Measurements from ENCODE around the gene NPIPB4.
"Not testable (repeated sequence)": the region's sequence is repeated elsewhere in the genome, so short reads cannot be mapped to it uniquely, and the experiment has no call there.

Gene NPIPB4

DNA sequence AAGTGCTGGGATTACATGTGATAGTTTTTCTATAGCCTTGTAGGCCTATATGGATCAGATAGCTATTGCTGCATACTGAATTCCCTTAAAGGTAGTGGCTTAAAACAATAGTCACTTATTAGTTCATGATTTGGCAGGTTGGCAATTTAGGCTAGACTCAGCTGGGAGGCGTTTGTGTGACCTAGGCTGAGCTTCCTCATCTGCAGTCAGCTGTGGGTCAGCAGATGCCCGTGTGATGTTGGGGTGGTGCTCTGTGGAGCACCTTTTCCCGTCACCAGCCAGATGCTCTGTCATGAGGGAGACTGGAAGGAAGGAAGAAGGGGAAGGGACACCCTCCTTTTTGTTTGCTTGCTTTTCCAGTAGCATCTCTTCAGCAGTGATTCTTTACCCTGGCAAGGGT lies 64.2 kb downstream of the NPIPB4 start:
- DNase-seq; in situ Hi-C loops (cut with MboI; ENCODE audit: low pct_unique_long_range_greater_than_20kb, low sequenced_read_pairs): not testable (repeated sequence)

DNA sequence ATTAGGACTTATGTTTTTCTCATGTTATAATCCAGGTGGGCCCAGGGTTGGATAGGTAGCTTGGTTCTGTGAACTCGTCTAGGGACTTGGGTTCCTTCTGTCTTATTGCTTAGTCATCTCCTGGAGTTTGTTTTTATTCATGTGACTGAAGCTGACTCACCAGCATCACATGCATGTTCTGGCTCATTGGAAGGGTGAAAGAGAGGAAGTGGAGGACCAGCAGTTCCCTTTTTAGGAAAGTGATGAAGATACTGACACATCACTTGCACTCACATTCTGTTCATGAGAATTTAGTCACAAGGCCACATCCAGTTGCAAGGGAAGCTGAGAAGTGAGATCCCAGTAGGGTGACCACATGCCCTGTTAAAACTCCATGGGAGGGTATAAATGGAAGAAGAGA lies 67.0 kb downstream of the NPIPB4 start:
- DNase-seq; in situ Hi-C loops (cut with MboI; ENCODE audit: low pct_unique_long_range_greater_than_20kb, low sequenced_read_pairs): not testable (repeated sequence)

All from KBM-7 (cell line).